Endothelial cell (in vitro differentiated cells): ENCODE results near the gene S100A11. TPM values are rescaled to one million over a fixed set of nuclear protein-coding genes. Genes with fewer than 3 reads are reported as not detected.

ENCODE experiments used
- DNase-seq: peaks from one replicate; pipeline ENCODE4 v3.0.0; 2021; ENCODE audit warnings: low spot score
- H3K27ac Mint-ChIP-seq: one replicate; pipeline ENCODE4 v1.8.0; 2021; ENCODE audit warnings: mixed read lengths, inconsistent platforms; ENCODE audit not compliant: unreplicated experiment
- H3K27me3 Mint-ChIP-seq: one replicate; pipeline ENCODE4 v1.8.0; 2021; ENCODE audit warnings: mild to moderate bottlenecking, moderate library complexity, mixed read lengths, inconsistent platforms; ENCODE audit not compliant: unreplicated experiment
- H3K36me3 Mint-ChIP-seq: one replicate; pipeline ENCODE4 v1.8.0; 2021; ENCODE audit warnings: mild to moderate bottlenecking, low read depth, mixed read lengths, inconsistent platforms; ENCODE audit not compliant: unreplicated experiment
- H3K4me1 Mint-ChIP-seq: one replicate; pipeline ENCODE4 v1.8.0; 2021; ENCODE audit warnings: mild to moderate bottlenecking, mixed read lengths, inconsistent platforms; ENCODE audit not compliant: unreplicated experiment
- H3K4me3 Mint-ChIP-seq: one replicate; pipeline ENCODE4 v1.8.0; 2021; ENCODE audit warnings: mild to moderate bottlenecking, mixed read lengths, inconsistent platforms; ENCODE audit not compliant: unreplicated experiment
- H3K9me3 Mint-ChIP-seq: one replicate; pipeline ENCODE4 v1.8.0; 2021; ENCODE audit warnings: mixed read lengths, inconsistent platforms; ENCODE audit not compliant: unreplicated experiment
- CTCF ChIP-seq: fragments of 200-600 bp; sonication (generic); IDR thresholded peaks from one replicate; pipeline ENCODE4 v1.5.0; 2021; ENCODE audit warnings: antibody characterized with exemption; ENCODE audit not compliant: unreplicated experiment
- total RNA-seq: library from RNA; stranded (reverse); fragmentation: NEBNext Ultra II Directional; extraction: Animal tissue kit (Norgen Biotek cat#: 25700); gene quantifications from one replicate; pipeline ENCODE4 v1.2.1, GENCODE V29; 2021; ENCODE audit not compliant: unreplicated experiment

The S100A11 gene
- total RNA-seq, 1 donor from 2014 or later, result 1,124 TPM

DNA sequence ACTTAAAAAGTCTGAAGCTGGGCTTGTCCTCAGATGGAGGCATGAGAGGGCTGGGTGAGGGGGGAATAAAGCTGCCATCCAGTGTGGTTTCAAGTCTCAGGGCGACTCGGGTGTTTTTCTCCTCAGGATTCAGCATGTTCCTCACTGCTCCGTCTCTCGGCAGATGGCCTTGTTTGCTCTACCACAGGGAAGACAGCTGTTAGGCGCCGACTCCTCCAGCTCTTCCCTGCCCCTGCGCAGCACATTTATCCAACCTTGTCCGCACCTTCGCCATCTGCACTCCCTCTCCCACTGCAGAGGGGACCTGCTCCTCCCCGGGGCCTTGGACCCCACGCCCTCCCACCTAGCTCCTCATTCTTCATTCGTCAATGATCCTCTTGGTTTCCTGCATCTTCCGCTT lies 16.6 kb upstream of the S100A11 start:
- H3K4me1 Mint-ChIP-seq, result peaks cover 2% of the 10 kb centered on the region
- no peak overlapping the region for H3K27ac Mint-ChIP-seq
- no peaks in the 10 kb centered on the region for H3K36me3 Mint-ChIP-seq
- no peaks in the 10 kb centered on the region for H3K9me3 Mint-ChIP-seq
- peaks cover 3% of the 10 kb centered on the region for H3K27me3 Mint-ChIP-seq
- no peak for TF ChIP-seq CTCF
- DNase-seq, result no peak
- H3K4me3 Mint-ChIP-seq, result no peak overlapping the region

DNA sequence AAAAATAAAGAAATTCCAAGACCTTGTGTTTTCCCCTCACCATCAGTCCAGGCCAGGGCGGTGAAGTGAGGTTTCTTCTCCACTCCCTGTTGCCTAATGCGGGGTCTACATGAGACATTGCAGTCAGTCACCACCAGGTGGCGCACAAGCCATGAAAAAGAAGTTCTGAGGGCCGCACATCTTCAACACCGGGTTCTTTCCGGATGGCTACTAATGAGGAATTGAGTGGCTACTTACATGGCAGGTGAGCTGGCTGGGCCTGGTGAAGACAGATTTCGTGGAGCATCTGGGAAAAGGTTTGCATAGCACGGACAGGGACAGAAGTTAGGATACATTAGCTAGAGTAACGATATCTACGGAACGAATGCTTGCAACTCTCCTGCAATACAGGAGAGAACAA lies 15.8 kb upstream of the S100A11 start:
- Mint-ChIP-seq H3K36me3 (no peaks in the 10 kb centered on the region), H3K27ac (no peak overlapping the region), H3K4me1 (peaks cover 10% of the 10 kb centered on the region), H3K4me3 (no peak overlapping the region), H3K9me3 (no peaks in the 10 kb centered on the region), H3K27me3 (peaks cover 3% of the 10 kb centered on the region)
- DNase-seq, result peak; percentile 86
- TF ChIP-seq CTCF, result peak; percentile 97

DNA sequence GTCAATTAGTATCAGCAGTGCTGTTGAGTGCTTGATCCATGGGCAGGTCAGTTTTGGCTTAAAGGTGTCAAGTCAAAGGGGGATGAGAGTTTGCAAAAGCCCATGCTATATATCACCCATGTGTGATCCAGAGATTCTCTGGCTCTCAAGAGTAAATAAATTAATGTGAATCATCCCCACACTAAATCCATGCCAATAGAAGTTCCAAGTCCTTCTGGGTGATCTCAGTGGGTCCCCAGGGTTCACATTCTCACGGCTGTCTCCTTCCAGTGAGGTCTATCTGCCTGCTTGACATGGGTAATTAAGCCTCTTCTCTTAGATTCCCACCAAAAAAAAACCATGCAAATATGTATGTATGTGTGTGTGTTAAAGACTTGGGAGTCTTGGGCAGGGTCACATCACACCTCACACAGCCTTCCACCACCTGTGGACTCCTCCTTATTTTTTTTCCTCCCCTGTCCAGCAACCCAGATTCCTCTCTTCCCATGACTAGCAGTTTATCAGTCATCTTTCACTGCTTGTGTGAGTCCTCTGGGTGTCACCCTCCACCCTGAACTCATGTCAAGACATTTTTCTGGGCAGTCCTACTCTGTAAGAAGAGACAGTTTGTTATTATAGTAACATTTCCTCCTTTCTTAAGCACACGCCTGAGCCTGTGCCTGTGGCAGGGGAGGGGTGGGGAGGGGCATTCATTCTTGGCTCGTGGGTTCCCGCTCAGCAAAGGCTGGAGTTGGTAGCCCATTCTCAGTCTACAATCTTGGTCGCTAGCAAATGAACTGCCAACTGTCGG lies 14.3 kb upstream of the S100A11 start:
- Mint-ChIP-seq H3K4me3 (no peak overlapping the region), H3K36me3 (no peaks in the 10 kb centered on the region), H3K9me3 (no peaks in the 10 kb centered on the region), H3K4me1 (peaks cover 12% of the 10 kb centered on the region), H3K27ac (no peak overlapping the region), H3K27me3 (peaks cover 3% of the 10 kb centered on the region)
- DNase-seq, result no peak
- TF ChIP-seq CTCF, result no peak

DNA sequence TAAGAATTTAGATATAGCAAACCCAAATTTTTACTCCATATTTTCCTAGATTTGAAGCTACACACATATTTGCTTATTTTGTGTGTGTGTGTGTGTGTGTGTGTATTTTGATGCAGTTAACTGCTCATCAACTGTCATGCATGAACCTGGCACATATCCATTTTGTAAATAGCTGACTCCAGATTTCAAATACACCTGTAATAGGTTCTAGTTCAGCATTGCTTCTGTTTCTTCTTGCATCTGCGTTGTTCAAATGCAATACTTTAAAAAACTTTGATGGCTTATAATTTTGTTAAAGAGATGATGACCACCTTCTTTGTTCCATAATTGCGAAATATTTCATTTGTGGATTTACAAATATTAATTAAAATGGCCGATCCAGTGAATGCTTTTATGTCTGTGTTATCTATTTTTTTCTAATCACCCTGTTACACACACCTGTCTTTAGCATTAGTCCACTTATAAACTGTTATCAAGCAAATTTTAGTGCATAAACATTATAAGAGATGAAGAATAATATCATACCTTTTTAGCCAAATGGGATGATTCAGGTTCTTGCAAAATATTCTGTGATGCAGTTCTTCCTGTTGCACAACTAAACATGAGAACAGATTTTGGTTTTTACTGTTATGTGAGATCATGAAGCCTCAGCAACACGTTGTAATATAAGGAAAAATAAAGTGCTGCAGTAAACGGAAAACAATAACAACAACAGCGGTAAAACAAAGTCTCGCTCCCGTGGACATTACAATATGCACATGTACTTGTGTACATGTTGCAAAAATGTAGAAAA lies 12.7 kb upstream of the S100A11 start:
- Mint-ChIP-seq H3K4me3 (no peak overlapping the region), H3K36me3 (no peaks in the 10 kb centered on the region), H3K27ac (no peak overlapping the region), H3K4me1 (peaks cover 16% of the 10 kb centered on the region), H3K9me3 (no peaks in the 10 kb centered on the region), H3K27me3 (peaks cover 3% of the 10 kb centered on the region)
- no peak for DNase-seq
- no peak for TF ChIP-seq CTCF
